Activated T-cell treated with anti-CD3 and anti-CD28 coated beads, Interleukin-2, amount 50 U/mL, for 24 hours (primary cell): ENCODE results near the gene SLC25A38.

Source experiments
- DNase-seq: peaks from one replicate; pipeline ENCODE4 v3.0.0-alpha.2; 2020
- H3K27ac Mint-ChIP-seq: 2 replicates; pipeline ENCODE4 v1.8.0; 2020; ENCODE audit warnings: mild to moderate bottlenecking, mixed read lengths
- H3K27me3 Mint-ChIP-seq: 2 replicates; pipeline ENCODE4 v1.8.0; 2020; ENCODE audit warnings: mixed read lengths
- H3K36me3 Mint-ChIP-seq: 2 replicates; pipeline ENCODE4 v1.8.0; 2020; ENCODE audit warnings: low read depth, mixed read lengths
- H3K4me1 Mint-ChIP-seq: 2 replicates; pipeline ENCODE4 v1.8.0; 2020; ENCODE audit warnings: low read depth, mixed read lengths
- H3K4me3 Mint-ChIP-seq: 2 replicates; pipeline ENCODE4 v1.8.0; 2020; ENCODE audit warnings: mild to moderate bottlenecking, moderate library complexity, mixed read lengths
- H3K9me3 Mint-ChIP-seq: 2 replicates; pipeline ENCODE4 v1.8.0; 2020; ENCODE audit warnings: mixed read lengths

SLC25A38 gene

DNA sequence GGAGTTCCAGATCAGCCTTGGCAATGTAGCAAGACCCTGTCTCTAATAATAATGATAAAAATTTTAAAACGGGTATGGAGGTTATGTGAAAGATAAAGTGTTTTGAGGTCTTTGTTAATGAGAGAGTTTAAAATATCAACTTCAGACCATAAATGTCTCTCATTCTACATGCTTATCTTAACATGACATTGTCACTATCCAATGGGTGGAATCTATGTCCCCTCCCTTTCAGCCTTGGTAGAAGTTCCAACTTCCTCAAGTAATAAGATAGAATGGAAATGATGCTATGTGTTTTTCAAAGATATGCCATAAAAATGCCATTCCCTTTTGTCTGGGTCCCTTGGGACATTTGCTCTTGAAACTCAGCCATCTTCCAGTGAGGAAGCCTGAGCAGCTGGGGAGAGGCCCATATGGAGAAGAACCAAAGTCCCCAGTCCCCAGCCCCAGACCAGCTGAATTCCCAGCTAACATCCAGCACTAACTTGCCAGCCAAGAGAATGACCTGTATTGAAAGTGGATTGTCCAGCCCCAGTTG, 40.3 kb downstream of the SLC25A38 start:
- DNase-seq = no peak
- no peaks in the 10 kb centered on the region for H3K9me3 Mint-ChIP-seq

GRCh38 chr3:39426312-39426711, 43.1 kb downstream of the SLC25A38 start:
- Mint-ChIP-seq H3K27ac (no peak overlapping the region), H3K27me3 (peaks cover 3% of the 10 kb centered on the region), H3K4me3 (no peak overlapping the region), H3K9me3 (no peaks in the 10 kb centered on the region), H3K36me3 (peaks cover 7% of the 10 kb centered on the region), H3K4me1 (no peaks in the 10 kb centered on the region)
- no peak for DNase-seq

More for the DNA sequence above, 40.3 kb downstream of the SLC25A38 start:
- Mint-ChIP-seq H3K36me3 (peaks cover 8% of the 10 kb centered on the region), H3K4me1 (no peaks in the 10 kb centered on the region), H3K27me3 (no peaks in the 10 kb centered on the region), H3K4me3 (no peak overlapping the region), H3K27ac (no peak overlapping the region)

- Mint-ChIP-seq H3K4me1 (no peaks in the 10 kb centered on the region), H3K27me3 (peaks cover 3% of the 10 kb centered on the region), H3K9me3 (no peaks in the 10 kb centered on the region), H3K27ac (no peak overlapping the region), H3K36me3 (no peaks in the 10 kb centered on the region), H3K4me3 (no peak overlapping the region)
- no peak for DNase-seq
Observed at GRCh38 chr3:39427506-39427905, 44.3 kb downstream of the SLC25A38 start.

DNA sequence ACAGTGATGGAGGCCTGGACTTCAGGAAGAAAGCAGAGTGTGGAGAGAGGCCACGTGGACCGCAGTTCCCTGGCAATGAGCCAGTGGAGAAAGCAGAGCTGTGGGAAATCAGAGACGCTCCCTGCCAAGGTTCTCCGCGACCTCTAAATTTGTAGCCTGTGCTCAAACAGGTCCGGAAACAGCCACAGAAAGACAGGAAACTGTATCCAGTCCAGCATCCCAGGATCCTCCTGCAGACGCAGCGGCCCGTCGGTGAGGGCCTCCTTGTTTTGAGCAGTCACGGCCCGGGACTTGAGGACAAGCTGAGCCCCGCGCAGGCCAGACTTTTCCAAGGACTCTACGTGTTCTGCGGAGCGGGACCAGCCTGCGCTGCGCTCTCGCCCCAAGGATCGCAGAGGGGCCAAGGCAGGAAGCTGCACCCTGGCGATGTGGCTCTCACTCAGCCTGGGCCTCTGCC, 45.6 kb downstream of the SLC25A38 start:
- Mint-ChIP-seq H3K9me3 (no peaks in the 10 kb centered on the region), H3K36me3 (no peaks in the 10 kb centered on the region), H3K4me1 (no peaks in the 10 kb centered on the region), H3K4me3 (no peak overlapping the region), H3K27me3 (peaks cover 3% of the 10 kb centered on the region), H3K27ac (no peak overlapping the region)
- DNase-seq = no peak

DNA sequence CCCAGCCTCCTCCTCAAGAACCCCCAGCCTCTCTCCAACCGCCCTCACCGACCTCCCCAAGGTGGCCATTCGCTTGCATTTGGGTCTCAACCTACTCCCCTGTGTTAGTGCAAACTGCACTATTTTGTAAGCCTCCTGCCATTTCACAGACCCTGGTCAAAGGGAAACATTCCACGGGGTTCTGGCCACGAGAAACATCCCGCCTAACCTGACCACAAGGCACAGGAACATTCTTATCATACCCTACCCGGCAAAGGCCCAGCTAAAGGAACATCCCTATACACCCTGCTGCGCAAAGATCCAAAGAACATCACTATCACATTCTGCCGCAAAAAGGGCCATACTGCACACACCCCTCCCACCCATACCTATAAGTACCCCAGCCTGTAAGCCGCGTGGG, 46.3 kb downstream of the SLC25A38 start:
- H3K4me3 Mint-ChIP-seq = no peak overlapping the region
- no peak overlapping the region for H3K27ac Mint-ChIP-seq
- no peaks in the 10 kb centered on the region for H3K9me3 Mint-ChIP-seq
- DNase-seq = no peak
- peaks cover 3% of the 10 kb centered on the region for H3K27me3 Mint-ChIP-seq
- no peaks in the 10 kb centered on the region for H3K36me3 Mint-ChIP-seq
- H3K4me1 Mint-ChIP-seq = no peaks in the 10 kb centered on the region

DNA sequence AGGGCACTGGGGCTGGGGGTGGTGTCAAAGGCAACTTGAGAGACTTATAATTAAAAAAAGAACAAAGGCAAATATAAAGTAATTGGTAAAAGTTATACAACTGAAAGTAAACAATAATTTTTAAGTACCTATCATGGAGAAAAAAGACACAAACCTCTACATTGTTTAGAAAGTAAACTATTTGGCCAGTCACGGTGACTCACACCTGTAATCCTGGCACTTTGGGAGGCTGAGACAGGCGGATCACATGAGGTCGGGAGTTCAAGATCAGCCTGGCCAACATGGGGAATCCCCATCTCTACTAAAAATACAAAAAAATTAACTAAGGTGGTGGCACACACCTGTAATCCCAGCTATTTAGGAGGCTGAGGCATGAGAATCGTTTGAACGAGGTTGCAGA, 49.2 kb downstream of the SLC25A38 start:
- Mint-ChIP-seq H3K27ac (no peak overlapping the region), H3K9me3 (no peaks in the 10 kb centered on the region), H3K36me3 (no peaks in the 10 kb centered on the region), H3K4me3 (no peak overlapping the region), H3K4me1 (no peaks in the 10 kb centered on the region), H3K27me3 (peaks cover 3% of the 10 kb centered on the region)
- DNase-seq = no peak

GRCh38 chr3:39433642-39434041, 50.5 kb downstream of the SLC25A38 start:
- no peaks in the 10 kb centered on the region for H3K4me1 Mint-ChIP-seq
- DNase-seq = no peak
- H3K27ac Mint-ChIP-seq = no peak overlapping the region
- no peaks in the 10 kb centered on the region for H3K36me3 Mint-ChIP-seq
- no peaks in the 10 kb centered on the region for H3K9me3 Mint-ChIP-seq
- H3K27me3 Mint-ChIP-seq = peaks cover 3% of the 10 kb centered on the region
- no peak overlapping the region for H3K4me3 Mint-ChIP-seq

DNA sequence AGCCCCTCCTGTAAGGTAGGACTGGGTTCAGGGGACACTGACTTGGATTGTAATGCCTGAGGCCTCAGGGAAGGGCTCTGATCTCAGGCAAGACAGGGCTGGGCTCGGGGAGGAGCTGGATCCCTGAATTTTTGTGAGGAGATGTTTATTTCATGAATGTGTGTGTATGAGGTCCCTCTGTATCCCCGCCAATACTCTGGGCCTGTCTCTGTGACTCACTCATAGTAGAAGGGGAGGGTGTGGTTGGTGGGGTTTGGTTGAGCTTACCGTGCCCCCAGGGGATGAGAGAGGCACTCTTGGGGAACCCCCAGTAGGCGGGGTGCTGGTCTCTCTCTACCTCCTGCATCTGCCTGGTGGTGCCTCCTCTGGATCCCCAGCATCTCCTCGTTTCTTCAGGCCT, 51.4 kb downstream of the SLC25A38 start:
- H3K27ac Mint-ChIP-seq = no peak overlapping the region
- H3K9me3 Mint-ChIP-seq = no peaks in the 10 kb centered on the region
- H3K36me3 Mint-ChIP-seq = no peaks in the 10 kb centered on the region
- H3K27me3 Mint-ChIP-seq = peaks cover 3% of the 10 kb centered on the region
- no peak for DNase-seq
- no peaks in the 10 kb centered on the region for H3K4me1 Mint-ChIP-seq
- no peak overlapping the region for H3K4me3 Mint-ChIP-seq

GRCh38 chr3:39435006-39435748, 52.0 kb downstream of the SLC25A38 start:
- Mint-ChIP-seq H3K4me1 (no peaks in the 10 kb centered on the region), H3K27ac (no peak overlapping the region), H3K36me3 (no peaks in the 10 kb centered on the region), H3K27me3 (no peaks in the 10 kb centered on the region), H3K4me3 (no peak overlapping the region), H3K9me3 (no peaks in the 10 kb centered on the region)
- no peak for DNase-seq

DNA sequence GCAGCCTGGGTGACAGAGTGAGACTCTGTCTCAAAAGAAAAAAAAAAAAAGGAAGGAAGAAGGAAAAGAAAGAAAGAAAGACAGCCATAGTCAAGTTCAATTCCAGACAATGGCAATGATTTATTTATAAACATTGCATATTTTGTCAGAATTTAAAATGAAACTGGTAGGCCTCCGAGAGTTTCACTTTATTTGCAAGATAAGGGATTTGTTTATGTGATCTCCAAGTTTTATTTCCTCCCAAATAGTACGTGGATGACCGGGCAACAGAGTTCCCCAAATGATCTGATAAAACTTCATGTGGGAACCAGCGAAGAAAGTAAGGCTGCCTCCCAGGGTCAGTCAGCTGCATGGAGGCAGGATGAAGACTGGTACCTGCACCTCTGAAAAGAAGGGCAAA, 55.7 kb downstream of the SLC25A38 start:
- Mint-ChIP-seq H3K4me3 (no peak overlapping the region), H3K4me1 (no peaks in the 10 kb centered on the region), H3K27ac (no peak overlapping the region), H3K27me3 (no peaks in the 10 kb centered on the region), H3K36me3 (no peaks in the 10 kb centered on the region), H3K9me3 (no peaks in the 10 kb centered on the region)
- no peak for DNase-seq

DNA sequence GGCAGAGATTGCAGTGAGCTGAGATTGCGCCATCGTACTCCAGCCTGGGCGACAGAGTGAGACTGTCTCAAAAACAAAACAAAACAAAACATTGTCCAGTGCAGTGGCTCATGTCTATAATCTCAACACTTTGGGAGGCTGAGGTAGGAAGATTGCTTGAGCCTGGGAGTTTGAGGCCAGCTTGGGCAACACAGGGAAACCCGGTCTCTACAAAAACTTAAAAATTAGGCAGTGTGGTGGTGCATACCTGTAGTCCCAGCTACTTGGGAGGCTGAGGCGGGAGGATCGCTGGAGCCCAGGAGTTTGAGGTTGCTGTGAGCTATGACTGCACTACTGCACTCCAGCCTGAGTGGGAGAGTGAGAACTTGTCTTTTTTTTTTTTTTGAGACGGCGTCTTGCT, 57.1 kb downstream of the SLC25A38 start:
- H3K4me3 Mint-ChIP-seq = no peak overlapping the region
- no peaks in the 10 kb centered on the region for H3K27me3 Mint-ChIP-seq
- no peaks in the 10 kb centered on the region for H3K4me1 Mint-ChIP-seq
- no peak for DNase-seq
- no peaks in the 10 kb centered on the region for H3K9me3 Mint-ChIP-seq
- H3K27ac Mint-ChIP-seq = no peak overlapping the region
- H3K36me3 Mint-ChIP-seq = no peaks in the 10 kb centered on the region

- H3K27ac Mint-ChIP-seq = no peak overlapping the region
- no peaks in the 10 kb centered on the region for H3K9me3 Mint-ChIP-seq
- no peak overlapping the region for H3K4me3 Mint-ChIP-seq
- no peaks in the 10 kb centered on the region for H3K36me3 Mint-ChIP-seq
- peaks cover 1% of the 10 kb centered on the region for H3K4me1 Mint-ChIP-seq
- no peak for DNase-seq
- H3K27me3 Mint-ChIP-seq = no peaks in the 10 kb centered on the region
Observed at GRCh38 chr3:39443530-39443929, 60.4 kb downstream of the SLC25A38 start.

- Mint-ChIP-seq H3K9me3 (no peaks in the 10 kb centered on the region), H3K4me3 (no peak overlapping the region), H3K36me3 (no peaks in the 10 kb centered on the region), H3K27ac (no peak overlapping the region), H3K4me1 (peaks cover 1% of the 10 kb centered on the region), H3K27me3 (no peaks in the 10 kb centered on the region)
- DNase-seq = no peak
Observed at GRCh38 chr3:39445927-39446326, 62.8 kb downstream of the SLC25A38 start.

DNA sequence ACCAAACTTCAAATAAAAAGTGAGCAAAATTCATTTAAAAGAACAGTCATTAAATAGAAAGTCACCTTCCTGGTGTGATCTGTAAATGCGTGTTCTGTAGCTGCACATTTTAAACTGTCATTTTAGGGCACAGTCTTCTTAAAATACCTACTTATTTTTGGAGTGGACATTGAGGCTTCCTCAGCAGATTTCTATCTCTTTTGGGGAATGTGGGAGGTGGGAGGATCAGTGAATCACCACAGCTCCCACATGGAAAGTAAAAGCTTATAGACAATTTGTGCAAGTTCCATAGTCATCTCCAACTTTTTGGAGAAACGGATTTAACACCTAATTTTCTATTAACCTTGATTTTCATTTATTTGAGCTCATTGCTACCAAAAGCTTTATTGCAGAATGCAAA, 63.3 kb downstream of the SLC25A38 start:
- DNase-seq = no peak
- H3K36me3 Mint-ChIP-seq = no peaks in the 10 kb centered on the region

More for the DNA sequence above, 63.3 kb downstream of the SLC25A38 start:
- Mint-ChIP-seq H3K27ac (no peak overlapping the region), H3K4me3 (no peak overlapping the region), H3K27me3 (no peaks in the 10 kb centered on the region), H3K9me3 (no peaks in the 10 kb centered on the region), H3K4me1 (peaks cover 1% of the 10 kb centered on the region)
